Measurements from ENCODE around the gene POLR2H.

DNA sequence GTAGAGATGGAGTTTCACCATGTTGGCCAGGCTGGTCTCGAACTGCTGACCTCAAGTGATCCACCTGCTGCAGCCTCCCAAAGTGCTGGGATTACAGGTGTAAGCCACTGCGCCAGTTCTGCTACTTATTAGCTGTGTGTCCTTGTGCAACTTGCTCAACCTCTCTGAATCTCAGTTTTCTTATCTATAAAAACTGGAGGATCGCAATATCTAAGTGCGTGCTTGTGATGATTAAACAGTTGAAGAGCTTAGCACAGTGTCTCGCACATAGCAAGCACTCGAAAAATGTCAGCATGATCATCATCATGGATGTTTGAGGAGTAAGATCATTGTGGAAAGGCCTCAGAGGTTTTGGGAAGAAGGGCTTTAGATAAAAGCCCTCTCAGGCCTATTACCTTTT, 10.9 kb upstream of the POLR2H start:
- no peak for TF ChIP-seq CTCF (IDR thresholded peaks at IDR 0.05)
- TF ChIP-seq POLR2A (IDR thresholded peaks at IDR 0.05), result no peak
